H1 (cell line): ENCODE measurements around the gene PAPSS2. TPM values are rescaled to one million over a fixed set of nuclear protein-coding genes. Genes with fewer than 3 reads are reported as not detected.

ENCODE experiments used
- CTCF ChIA-PET: fragments of 300-600 bp; sonication (Branson Sonifier 250); formaldehyde crosslinking; loops from one replicate; lab custom pipeline; 2021; ENCODE audit not compliant: partially characterized antibody; lab: Charles Lee
- POLR2A ChIA-PET: fragments of 300-600 bp; sonication (Branson Sonifier 250); formaldehyde crosslinking; loops from one replicate; lab custom pipeline; 2021; ENCODE audit warnings: inconsistent platforms; ENCODE audit not compliant: partially characterized antibody; lab: Charles Lee
- DNase-seq, 2 experiments: peaks; one replicate each; pipeline versions ENCODE4 v3.0.0 to v3.0.0-alpha.2; 2010 to 2022; ENCODE audit warnings: low spot score in 2 of 2, low read depth in 1 of 2, mixed read lengths in 1 of 2
- FAIRE-seq: peaks from 2 replicates; lab custom pipeline; 2011; peaks lifted over from hg19 to GRCh38; lab: Jason Lieb, UNC
- H2AFZ ChIP-seq: 2 replicates; pipeline ENCODE4 v1.8.1; 2012; ENCODE audit warnings: low read length, inconsistent platforms
- H2AK5ac ChIP-seq: 2 replicates; pipeline ENCODE4 v1.6.1; 2013; ENCODE audit warnings: low read depth, low read length
- H2BK120ac ChIP-seq: replicated peaks from 2 replicates; pipeline ENCODE3; 2013; ENCODE audit warnings: low read depth, low read length, inconsistent platforms
- H2BK12ac ChIP-seq: 2 replicates; pipeline ENCODE4 v1.6.1; 2013; ENCODE audit warnings: low read depth, low read length
- H2BK15ac ChIP-seq: 2 replicates; pipeline ENCODE4 v1.6.1; 2013; ENCODE audit warnings: low read length
- H2BK20ac ChIP-seq: 2 replicates; pipeline ENCODE4 v1.6.1; 2013; ENCODE audit warnings: low read length
- H2BK5ac ChIP-seq: 2 replicates; pipeline ENCODE4 v1.6.1; 2013; ENCODE audit warnings: low read depth, low read length
- H3K14ac ChIP-seq: 2 replicates; pipeline ENCODE4 v1.6.1; 2013; ENCODE audit warnings: inconsistent platforms; ENCODE audit not compliant: insufficient read length
- H3K18ac ChIP-seq: 2 replicates; pipeline ENCODE4 v1.6.1; 2013; ENCODE audit warnings: low read length; ENCODE audit errors: extremely low read depth
- H3K23ac ChIP-seq: 2 replicates; pipeline ENCODE4 v1.6.1; 2013; ENCODE audit warnings: inconsistent platforms; ENCODE audit not compliant: insufficient read length
- H3K23me2 ChIP-seq: 2 replicates; pipeline ENCODE4 v1.6.1; 2013; ENCODE audit warnings: low read depth, low read length
- H3K27ac ChIP-seq: 2 replicates; pipeline ENCODE4 v1.6.1; 2011; ENCODE audit warnings: low read depth, low read length, inconsistent platforms
- H3K27me3 ChIP-seq, 4 experiments: replicated peaks in 1 of 4; 1 replicate in 1 of 4; 2 replicates in 3 of 4; pipeline versions ENCODE4 v1.6.1 to v1.8.1; 2011 to 2013; ENCODE audit warnings: low read length in 3 of 4, mild to moderate bottlenecking in 3 of 4, inconsistent platforms in 2 of 4, mixed read lengths in 2 of 4, moderate library complexity in 1 of 4; ENCODE audit not compliant: control insufficient read depth in 3 of 4, insufficient read depth in 3 of 4; ENCODE audit errors: extremely low read depth in 1 of 4
- H3K36me3 ChIP-seq, 4 experiments: 2 replicates each; pipeline versions ENCODE4 v1.6.1 to v1.8.1; 2011 to 2013; ENCODE audit warnings: mild to moderate bottlenecking in 4 of 4, low read length in 3 of 4, moderate library complexity in 2 of 4, control low read depth in 1 of 4, inconsistent platforms in 1 of 4; ENCODE audit not compliant: insufficient read depth in 4 of 4, control insufficient read depth in 2 of 4
- H3K4ac ChIP-seq: replicated peaks from 2 replicates; pipeline ENCODE3; 2013; ENCODE audit warnings: low read length, low read depth, mixed read lengths, inconsistent platforms; ENCODE audit not compliant: insufficient read length
- H3K4me1 ChIP-seq, 4 experiments: replicated peaks in 1 of 4; 1 replicate in 1 of 4; 2 replicates in 3 of 4; pipeline versions ENCODE4 v1.6.1 to v1.8.1; 2011 to 2013; ENCODE audit warnings: low read length in 3 of 4, inconsistent platforms in 2 of 4, mixed read lengths in 1 of 4; ENCODE audit not compliant: insufficient read depth in 4 of 4, control insufficient read depth in 3 of 4
- H3K4me2 ChIP-seq, 2 experiments: 2 replicates each; pipeline versions ENCODE4 v1.6.1 to v1.8.1; 2011 to 2013; ENCODE audit warnings: low read depth in 2 of 2, low read length in 2 of 2, control low read depth in 1 of 2, inconsistent platforms in 1 of 2, mild to moderate bottlenecking in 1 of 2; ENCODE audit not compliant: insufficient read depth in 1 of 2
- H3K4me3 ChIP-seq, 4 experiments: fragments of 200-600, 300-600 bp in 1 of 4; sonication (generic), shearing (Covaris generic), sonication (Bioruptor Twin) in 1 of 4; 2 replicates each; pipeline versions ENCODE4 v1.5.1 to v1.8.1; 2011 to 2016; ENCODE audit warnings: low read length in 4 of 4, low read depth in 3 of 4, control low read depth in 2 of 4, inconsistent platforms in 2 of 4, mild to moderate bottlenecking in 2 of 4, mixed read lengths in 1 of 4, moderate library complexity in 1 of 4; ENCODE audit not compliant: insufficient read depth in 2 of 4; ENCODE audit errors: extremely low read depth in 1 of 4
- H3K56ac ChIP-seq: replicated peaks from 2 replicates; pipeline ENCODE3; 2013; ENCODE audit warnings: low read depth, mild to moderate bottlenecking, mixed read lengths, low read length, inconsistent platforms; ENCODE audit not compliant: insufficient read length
- H3K79me1 ChIP-seq: 2 replicates; pipeline ENCODE4 v1.6.1; 2013; ENCODE audit warnings: low read depth, low read length, control low read depth
- H3K79me2 ChIP-seq, 2 experiments: 2 replicates each; pipeline versions ENCODE4 v1.6.1 to v1.8.1; 2012 to 2013; ENCODE audit warnings: low read length in 2 of 2, mild to moderate bottlenecking in 2 of 2, inconsistent platforms in 1 of 2; ENCODE audit not compliant: insufficient read depth in 2 of 2, control insufficient read depth in 1 of 2
- H3K9ac ChIP-seq, 4 experiments: replicated peaks in 1 of 4; 1 replicate in 1 of 4; 2 replicates in 3 of 4; pipeline versions ENCODE4 v1.6.1 to v1.8.1; 2011 to 2013; ENCODE audit warnings: low read depth in 3 of 4, low read length in 3 of 4, control low read depth in 2 of 4, mild to moderate bottlenecking in 2 of 4, moderate library complexity in 2 of 4, inconsistent platforms in 1 of 4; ENCODE audit errors: extremely low read depth in 1 of 4
- H3K9me3 ChIP-seq, 2 experiments: 2 replicates each; pipeline versions ENCODE4 v1.6.1 to v1.8.1; 2012 to 2013; ENCODE audit warnings: mild to moderate bottlenecking in 2 of 2, moderate library complexity in 2 of 2, control low read depth in 1 of 2, inconsistent platforms in 1 of 2, low read depth in 1 of 2, low read length in 1 of 2, mixed read lengths in 1 of 2; ENCODE audit not compliant: insufficient read depth in 2 of 2
- H4K20me1 ChIP-seq, 2 experiments: replicated peaks in 1 of 2; 2 replicates each; pipeline versions ENCODE3 to v1.8.1; 2011 to 2013; ENCODE audit warnings: inconsistent platforms in 2 of 2, low read length in 2 of 2, mild to moderate bottlenecking in 1 of 2; ENCODE audit not compliant: insufficient read depth in 2 of 2, control insufficient read depth in 1 of 2
- H4K5ac ChIP-seq: 2 replicates; pipeline ENCODE4 v1.6.1; 2013; ENCODE audit warnings: low read length, low read depth, mixed read lengths, inconsistent platforms; ENCODE audit not compliant: insufficient read length
- H4K8ac ChIP-seq: 2 replicates; pipeline ENCODE4 v1.8.0; 2013; ENCODE audit warnings: mild to moderate bottlenecking, moderate library complexity, low read length, inconsistent platforms; ENCODE audit not compliant: insufficient read depth; ENCODE audit errors: extremely low read depth
- H4K91ac ChIP-seq: replicated peaks from 2 replicates; pipeline ENCODE3; 2013; ENCODE audit warnings: low read length, mixed read lengths, inconsistent platforms; ENCODE audit not compliant: insufficient read length
- ASH2L ChIP-seq: fragments of 200-600, 300-600 bp; sonication (generic); IDR thresholded peaks from one replicate; pipeline ENCODE4 v1.7.1; 2017; ENCODE audit warnings: low read length
- BCL11A ChIP-seq, 2 experiments: IDR thresholded peaks; one replicate each; pipeline ENCODE4 v1.6.1; 2011; ENCODE audit warnings: low read depth in 2 of 2, low read length in 2 of 2, mild to moderate bottlenecking in 2 of 2
- POLR2A ChIP-seq, 2 experiments: IDR thresholded peaks; 1 replicate in 1 of 2; 2 replicates in 1 of 2; pipeline ENCODE4 v1.6.1; 2011; ENCODE audit warnings: low read depth in 2 of 2, low read length in 2 of 2, mild to moderate bottlenecking in 2 of 2; ENCODE audit errors: control extremely low read depth in 1 of 2
- SAP30 ChIP-seq: fragments of 300-600 bp; sonication (generic); IDR thresholded peaks from 2 replicates; pipeline ENCODE4 v1.7.1; 2012; ENCODE audit warnings: low read length, moderate library complexity, mild to moderate bottlenecking, inconsistent platforms; ENCODE audit not compliant: insufficient read depth, insufficient replicate concordance
- SP2 ChIP-seq: IDR thresholded peaks from 2 replicates; pipeline ENCODE4 v1.6.1; 2012; ENCODE audit warnings: mild to moderate bottlenecking, low read length, inconsistent platforms
- polyA plus RNA-seq, 7 experiments: library from polyadenylated mRNA; depleted of rRNA in 3 of 7; stranded (reverse) in 5 of 7; unstranded in 2 of 7; fragments of >200 nt in 5 of 7; fragments of 200-250 nt in 2 of 7; gene quantifications; 1 replicate in 5 of 7; 2 replicates in 1 of 7; 4 replicates in 1 of 7; pipeline versions ENCODE4 v1.2.1 to v1.2.3, GENCODE V29; 2011 to 2013; ENCODE audit warnings: missing spikeins in 2 of 7, mixed read lengths in 2 of 7
- total RNA-seq: library from RNA; stranded (reverse); fragmentation: NEBNext Ultra II Directional; extraction: Animal tissue kit (Norgen Biotek cat#: 25700); gene quantifications from 2 replicates; pipeline ENCODE4 v1.2.1, GENCODE V29; 2021

The PAPSS2 gene
- total and polyA plus RNA-seq, 2 of the 8 experiments (the other 6 are each of a cell fraction or from before 2014, with no cell fraction given), result 7.6 to 20.2 TPM

DNA sequence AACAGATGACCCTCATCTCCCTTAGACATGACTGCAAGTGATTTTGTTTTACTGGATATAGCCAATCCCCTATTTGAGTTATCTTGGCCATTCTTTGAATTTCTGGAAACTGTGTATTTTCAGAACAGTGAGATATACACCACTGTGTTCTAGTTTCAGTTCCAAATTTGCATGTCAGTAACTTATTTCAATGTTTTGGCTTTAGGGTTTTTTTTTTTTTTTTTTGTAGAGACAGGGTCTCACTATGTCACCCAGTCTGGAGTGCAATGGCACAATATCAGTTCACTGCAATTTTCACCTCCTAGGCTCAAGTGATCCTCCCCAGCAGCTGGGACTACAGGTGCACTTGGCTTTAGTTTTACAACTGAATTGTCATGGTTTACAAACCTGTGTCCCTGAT, 91.1 kb downstream of the PAPSS2 start:
- Histone ChIP-seq H3K23me2 (no peaks in the 10 kb centered on the region), H3K27me3 (no peaks in the 10 kb centered on the region), H4K5ac (no peak overlapping the region), H3K23ac (no peak overlapping the region), H3K18ac (no peak overlapping the region), H2AFZ (no peak overlapping the region), H4K20me1 (no peaks in the 10 kb centered on the region), H2BK20ac (no peak overlapping the region), H3K79me2 (no peaks in the 10 kb centered on the region), H3K56ac (no peak overlapping the region), H2BK5ac (no peak overlapping the region), H2BK12ac (no peak overlapping the region), H4K91ac (no peak overlapping the region), H3K27ac (no peak overlapping the region), H3K4me3 (no peak overlapping the region), H3K14ac (no peak overlapping the region), H3K4ac (no peak overlapping the region), H2BK120ac (no peak overlapping the region), H4K8ac (no peak overlapping the region), H3K4me2 (no peak overlapping the region), H3K79me1 (no peaks in the 10 kb centered on the region), H2BK15ac (no peak overlapping the region), H3K36me3 (peaks cover 0 to 7% (median 4%) of the 10 kb centered on the region in 4 experiments; a peak in 5 of 8 replicates), H3K4me1 (peaks cover 0 to 7% (median 3%) of the 10 kb centered on the region in 4 experiments; a peak in 5 of 7 replicates), H3K9me3 (no peaks in the 10 kb centered on the region), H3K9ac (no peak overlapping the region), H2AK5ac (no peak overlapping the region)
- TF ChIP-seq BCL11A (IDR thresholded peaks at IDR 0.05; ENCODE audit: low read depth in 2 of 2, low read length in 2 of 2) (no peak), POLR2A (IDR thresholded peaks at IDR 0.05; ENCODE audit: control extremely low read depth in 1 of 2, low read depth in 2 of 2, low read length in 2 of 2) (no peak), SP2 (no peak), ASH2L (no peak), SAP30 (no peak)
- CTCF ChIA-PET, result interaction anchor here (0.7 to 2.2 kb wide), 4 partner anchors 10 to 244 kb away, joined by 3 to 9 read pairs (median 5); no protein-coding TSS in a partner anchor
- DNase-seq (no peak), FAIRE-seq (no peak)
- POLR2A ChIA-PET, result interaction anchor here (1.1 to 1.6 kb wide), 4 partner anchors 8 to 88 kb away, joined by 3 to 7 read pairs (median 4); partner anchors contain the start of gene ATAD1
